ENCODE results near the gene SLC2A6.

The SLC2A6 gene

GRCh38 chr9:133440874-133441273 lies 38.0 kb downstream of the SLC2A6 start:
- DNase-seq (ENCODE audit: low read depth in 2 of 2, low spot score in 1 of 2), result no peak

DNA sequence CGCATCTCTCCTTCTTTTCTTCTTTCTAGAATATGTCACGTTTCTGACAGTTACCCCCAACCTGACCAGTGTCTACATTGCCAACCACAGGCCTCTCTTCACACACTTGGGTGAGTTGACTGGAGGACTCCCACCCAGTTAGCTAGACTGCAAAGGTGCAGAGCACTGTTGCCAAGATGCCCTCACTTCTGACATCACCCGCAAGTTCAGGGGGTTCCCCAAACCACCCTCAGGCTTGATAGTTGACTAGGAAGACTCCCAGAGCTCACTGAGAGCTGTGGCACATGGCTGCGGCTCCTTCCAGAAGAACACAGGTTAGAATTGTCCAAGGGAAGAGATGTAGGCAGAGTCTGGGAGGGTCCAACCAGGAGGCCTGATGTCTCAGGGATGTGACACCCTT lies 39.6 kb downstream of the SLC2A6 start:
- DNase-seq (ENCODE audit: low read depth in 2 of 2, low spot score in 1 of 2), result no peak

GRCh38 chr9:133437753-133438531 lies 41.0 kb downstream of the SLC2A6 start:
- no peak for DNase-seq (ENCODE audit: low read depth in 2 of 2, low spot score in 1 of 2)

DNA sequence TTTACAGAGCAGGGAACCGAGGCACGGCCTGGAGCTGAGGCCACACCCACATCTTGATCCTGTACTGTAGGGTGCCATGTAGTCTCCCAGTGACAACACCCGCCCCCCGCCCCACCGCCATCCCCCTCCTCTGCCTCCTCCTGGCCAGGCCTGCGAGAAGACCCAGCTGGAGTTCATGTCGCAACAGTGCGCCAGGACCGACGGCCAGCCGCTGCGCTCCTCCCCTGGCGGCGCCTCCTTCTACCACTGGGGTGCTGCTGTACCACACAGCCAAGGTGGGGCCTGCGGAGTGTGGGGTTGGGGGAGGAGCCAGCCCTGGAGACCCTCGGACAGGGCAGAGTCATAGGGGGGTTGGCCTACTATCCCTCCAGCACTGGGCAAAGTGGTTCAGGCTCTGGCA lies 42.2 kb downstream of the SLC2A6 start:
- DNase-seq (ENCODE audit: low read depth in 2 of 2, low spot score in 1 of 2), result no peak

DNA sequence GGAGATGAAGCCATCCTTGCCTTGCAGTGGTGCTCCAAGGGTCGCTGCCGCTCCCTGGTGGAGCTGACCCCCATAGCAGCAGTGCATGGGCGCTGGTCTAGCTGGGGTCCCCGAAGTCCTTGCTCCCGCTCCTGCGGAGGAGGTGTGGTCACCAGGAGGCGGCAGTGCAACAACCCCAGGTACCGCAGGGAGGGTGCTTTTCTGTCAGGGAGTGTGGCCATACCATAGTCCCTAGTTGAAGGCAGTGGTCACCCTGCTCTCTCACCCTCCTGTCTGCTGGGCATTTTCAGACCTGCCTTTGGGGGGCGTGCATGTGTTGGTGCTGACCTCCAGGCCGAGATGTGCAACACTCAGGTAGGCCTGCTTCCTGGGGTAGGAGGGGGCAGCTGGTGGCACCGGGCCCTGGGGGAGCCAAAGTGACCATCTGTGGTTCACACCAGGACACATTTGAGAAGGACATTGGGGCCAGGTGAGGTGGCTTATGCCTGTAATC lies 45.5 kb downstream of the SLC2A6 start:
- no peak for DNase-seq (ENCODE audit: low read depth in 2 of 2, low spot score in 1 of 2)

DNA sequence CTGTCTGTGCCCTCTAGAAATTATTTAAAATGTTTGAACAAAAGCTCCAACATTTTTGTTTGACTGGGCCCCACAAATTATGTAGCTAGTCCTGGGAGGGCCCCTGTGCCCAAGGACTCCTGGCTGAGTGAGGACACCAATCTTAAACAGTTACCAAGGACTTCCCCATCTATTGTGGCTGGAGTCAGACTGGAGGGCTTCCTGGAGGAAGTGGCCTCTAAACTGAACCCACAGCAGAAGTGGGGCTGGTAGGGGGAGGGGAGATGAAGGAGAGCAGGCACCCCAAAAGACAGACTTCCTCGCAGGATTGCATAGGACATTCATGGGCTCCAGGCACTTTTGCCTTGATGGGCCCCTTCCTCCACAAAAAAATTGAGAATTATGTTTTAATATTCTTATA lies 48.7 kb downstream of the SLC2A6 start:
- DNase-seq (ENCODE audit: low read depth in 2 of 2, low spot score in 1 of 2), result no peak

GRCh38 chr9:133429641-133430161 lies 49.2 kb downstream of the SLC2A6 start:
- no peak for DNase-seq (ENCODE audit: low read depth in 2 of 2, low spot score in 1 of 2)

DNA sequence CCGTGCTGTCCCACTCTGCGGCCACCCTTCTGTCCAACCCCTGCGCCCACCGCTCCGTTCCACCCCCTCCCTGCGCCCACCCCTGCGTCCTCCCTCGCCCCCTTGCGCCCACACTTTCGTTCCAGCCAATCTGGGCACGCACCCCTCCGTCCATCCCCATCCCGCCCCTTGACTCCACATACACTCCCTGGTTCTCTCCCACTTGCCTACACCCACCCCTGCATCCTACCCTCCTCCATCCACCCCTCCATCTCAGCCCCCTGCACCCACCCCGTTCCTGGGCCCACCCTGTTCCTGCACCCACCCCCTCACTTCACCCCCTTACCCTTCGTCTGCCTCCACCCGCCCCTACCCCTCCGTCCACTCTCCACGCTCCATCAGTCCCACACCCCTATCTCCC lies 49.7 kb downstream of the SLC2A6 start:
- no peak for DNase-seq (ENCODE audit: low read depth in 2 of 2, low spot score in 1 of 2)

GRCh38 chr9:133428617-133429101 lies 50.2 kb downstream of the SLC2A6 start:
- DNase-seq (ENCODE audit: low read depth in 2 of 2, low spot score in 1 of 2), result no peak

- DNase-seq (ENCODE audit: low read depth in 2 of 2, low spot score in 1 of 2), result no peak
These were observed 51.1 kb downstream of the SLC2A6 start for GRCh38 chr9:133427658-133428348.

GRCh38 chr9:133426011-133426410 lies 52.9 kb downstream of the SLC2A6 start:
- no peak for DNase-seq (ENCODE audit: low read depth in 2 of 2, low spot score in 1 of 2)

- no peak for DNase-seq (ENCODE audit: low read depth in 2 of 2, low spot score in 1 of 2)
These were observed 53.8 kb downstream of the SLC2A6 start for GRCh38 chr9:133425049-133425632.

DNA sequence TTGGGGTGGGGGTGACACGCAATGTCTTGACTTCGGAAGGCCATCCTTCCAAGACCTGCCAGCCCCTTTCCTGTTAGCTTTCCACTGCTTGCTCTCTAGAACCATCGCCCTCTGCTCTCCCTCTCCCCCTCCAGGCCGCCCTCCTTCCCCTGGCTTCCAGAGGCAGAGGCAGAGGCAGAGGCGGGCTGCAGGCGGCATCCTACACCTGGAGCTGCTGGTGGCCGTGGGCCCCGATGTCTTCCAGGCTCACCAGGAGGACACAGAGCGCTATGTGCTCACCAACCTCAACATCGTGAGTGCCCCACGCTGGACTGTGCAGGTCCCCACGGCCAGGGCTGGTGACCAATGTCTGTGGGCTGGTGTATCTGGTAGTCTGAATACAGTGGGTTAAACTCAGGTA lies 54.7 kb downstream of the SLC2A6 start:
- DNase-seq (ENCODE audit: low read depth in 2 of 2, low spot score in 1 of 2), result no peak

DNA sequence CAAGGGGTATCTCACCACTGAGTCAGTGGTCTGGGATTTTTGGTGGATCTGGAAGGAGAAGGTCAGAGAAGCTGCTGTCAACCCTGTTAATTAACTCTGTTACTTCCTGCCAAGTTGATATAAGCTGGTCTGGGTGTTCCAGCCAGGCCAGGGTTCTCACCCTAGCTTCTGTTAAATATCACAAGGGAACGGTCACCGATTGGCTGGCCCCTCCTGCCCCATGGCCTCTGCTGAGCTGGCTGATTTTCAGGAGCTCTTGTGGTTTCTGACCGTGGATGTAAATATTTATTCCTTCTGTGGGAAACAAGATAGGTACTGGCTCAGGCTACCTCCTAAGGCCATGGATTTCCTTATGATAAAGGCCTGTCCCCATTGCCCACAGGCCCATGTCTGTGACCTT lies 55.7 kb downstream of the SLC2A6 start:
- DNase-seq (ENCODE audit: low read depth in 2 of 2, low spot score in 1 of 2), result no peak

DNA sequence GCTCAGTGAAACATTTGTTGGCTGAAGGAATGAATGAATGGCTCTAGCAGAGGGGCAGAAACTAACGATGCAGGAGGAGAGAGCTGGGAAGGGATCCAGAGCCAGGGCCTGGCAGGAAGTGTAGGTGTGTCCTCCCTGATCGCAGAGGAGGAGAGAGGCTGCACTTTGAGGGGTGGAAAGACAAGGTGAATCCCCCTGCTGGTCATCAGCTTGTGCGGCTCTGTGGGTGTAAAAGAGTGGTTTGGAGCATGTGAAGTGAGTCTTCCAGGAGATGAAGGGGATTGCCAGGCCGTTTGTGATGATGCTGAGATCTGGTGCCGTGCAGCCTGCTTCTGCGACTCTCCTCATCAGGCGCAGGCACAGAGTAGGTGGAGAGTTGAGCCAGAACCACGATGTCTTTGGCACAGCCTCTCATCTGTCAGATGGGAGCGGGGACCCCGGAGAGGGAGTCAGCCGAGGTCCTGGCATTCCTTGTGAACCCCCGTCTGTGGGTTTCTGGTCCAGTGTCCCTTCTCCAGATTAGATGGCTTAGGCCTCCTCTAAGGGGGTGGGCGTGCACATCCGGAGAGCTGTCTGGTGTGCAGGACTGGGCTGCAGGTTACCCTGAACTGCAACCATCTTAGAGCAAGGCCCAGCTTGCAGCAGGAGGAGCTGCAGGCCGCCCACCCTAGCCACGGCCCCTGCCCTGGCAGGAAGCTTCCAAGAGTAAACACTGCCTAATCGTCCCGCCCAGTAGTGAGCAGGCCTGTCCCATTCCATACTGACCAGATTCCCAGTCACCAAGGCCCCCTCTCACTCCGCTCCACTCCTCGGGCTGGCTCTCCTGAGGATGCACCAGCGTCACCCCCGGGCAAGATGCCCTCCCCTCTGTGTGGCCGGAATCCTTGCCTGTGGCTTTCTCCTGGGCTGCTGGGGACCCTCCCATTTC lies 57.0 kb downstream of the SLC2A6 start, which contains the start of gene ADAMTS13:
Gene ADAMTS13 (plus strand): TSS at position 753 of the 928 bp plus-strand sequence. CDS start 77 bp downstream, at position 830.
- no peak for DNase-seq (ENCODE audit: low read depth in 2 of 2, low spot score in 1 of 2)

Measured in stimulated activated CD8-positive, alpha-beta memory T cell treated with anti-CD3 and anti-CD28 coated beads, Interleukin-4, amount 100 ng/mL, for 1 hour (primary cell).